ENCODE data around the gene EFEMP2. TPM values are rescaled to one million over a fixed set of nuclear protein-coding genes. Genes with fewer than 3 reads are reported as not detected.

Gene EFEMP2
- total RNA-seq, 1 donor from 2014 or later = 131 TPM

DNA sequence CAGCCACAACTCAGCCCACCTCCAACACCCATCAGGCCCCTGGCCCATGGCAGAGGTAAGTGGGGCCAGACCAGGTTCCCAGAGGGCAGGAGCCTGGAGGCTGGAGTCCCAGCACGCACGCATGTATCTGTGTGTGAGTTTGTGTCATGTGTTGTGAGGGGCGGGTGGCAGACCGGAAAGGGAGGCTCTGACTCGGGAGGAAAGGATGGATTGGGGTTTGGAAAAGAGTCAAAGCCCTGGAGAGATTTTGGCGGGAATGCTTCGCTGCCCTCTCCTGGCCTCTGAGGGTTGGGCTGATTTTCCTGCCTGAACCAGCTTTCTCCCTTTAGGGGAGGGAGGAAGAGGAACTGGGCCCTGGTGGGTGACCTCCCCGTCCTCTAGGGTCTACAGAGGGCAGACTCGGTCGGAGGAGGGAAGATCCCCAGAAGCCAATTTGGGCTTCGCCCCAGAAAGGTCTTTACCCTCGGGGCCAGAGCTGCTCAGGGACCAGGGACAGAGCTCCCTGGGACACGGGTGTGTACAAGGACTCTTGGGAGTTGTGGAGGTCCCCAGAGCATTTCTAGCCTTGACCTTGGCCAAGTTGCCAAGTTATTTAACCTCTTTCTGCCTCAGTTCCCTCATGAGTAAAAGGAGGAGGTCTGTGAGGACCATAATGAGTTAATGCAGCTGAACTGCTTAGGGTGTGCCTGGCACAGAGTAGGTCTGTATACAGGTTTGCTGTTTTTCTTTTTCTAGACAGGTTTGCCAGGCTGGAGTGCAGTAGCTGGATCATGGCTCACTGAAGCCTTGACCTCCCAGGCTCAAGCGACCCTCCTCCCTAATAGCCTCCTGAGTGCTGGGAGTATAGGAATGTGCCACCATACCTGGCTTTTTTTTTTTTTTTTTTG, 39.3 kb upstream of the EFEMP2 start:
- no peaks in the 10 kb centered on the region for H3K27me3 Mint-ChIP-seq (ENCODE audit: unreplicated experiment)

DNA sequence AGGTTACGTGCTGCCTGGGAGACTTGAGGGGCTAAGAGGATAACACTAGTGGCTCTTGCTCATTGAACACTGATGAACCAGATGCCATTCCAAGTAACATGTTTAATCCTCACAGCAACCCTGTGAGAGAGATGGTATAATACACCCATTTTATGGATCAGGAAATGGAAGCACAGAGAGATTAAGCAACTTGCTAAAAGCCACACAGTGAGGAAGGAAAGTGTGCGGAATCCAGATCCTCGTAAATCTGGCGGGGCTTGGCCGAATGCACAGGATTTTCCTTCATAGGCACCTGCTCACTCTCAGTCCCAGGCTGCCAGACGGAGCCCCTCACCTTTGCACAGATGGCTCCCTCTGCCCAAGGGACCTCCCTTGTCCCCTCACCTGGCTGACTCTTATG, 35.3 kb upstream of the EFEMP2 start:
- Mint-ChIP-seq H3K4me3 (ENCODE audit: unreplicated experiment) (no peak overlapping the region), H3K4me1 (ENCODE audit: unreplicated experiment) (peaks cover 54% of the 10 kb centered on the region), H3K36me3 (ENCODE audit: unreplicated experiment) (no peaks in the 10 kb centered on the region), H3K27me3 (ENCODE audit: unreplicated experiment) (no peaks in the 10 kb centered on the region), H3K9me3 (ENCODE audit: unreplicated experiment) (no peaks in the 10 kb centered on the region), H3K27ac (ENCODE audit: unreplicated experiment) (no peak overlapping the region)
- DNase-seq (ENCODE audit: extremely low spot score, unreplicated experiment) = no peak
- TF ChIP-seq, protein P1, sequence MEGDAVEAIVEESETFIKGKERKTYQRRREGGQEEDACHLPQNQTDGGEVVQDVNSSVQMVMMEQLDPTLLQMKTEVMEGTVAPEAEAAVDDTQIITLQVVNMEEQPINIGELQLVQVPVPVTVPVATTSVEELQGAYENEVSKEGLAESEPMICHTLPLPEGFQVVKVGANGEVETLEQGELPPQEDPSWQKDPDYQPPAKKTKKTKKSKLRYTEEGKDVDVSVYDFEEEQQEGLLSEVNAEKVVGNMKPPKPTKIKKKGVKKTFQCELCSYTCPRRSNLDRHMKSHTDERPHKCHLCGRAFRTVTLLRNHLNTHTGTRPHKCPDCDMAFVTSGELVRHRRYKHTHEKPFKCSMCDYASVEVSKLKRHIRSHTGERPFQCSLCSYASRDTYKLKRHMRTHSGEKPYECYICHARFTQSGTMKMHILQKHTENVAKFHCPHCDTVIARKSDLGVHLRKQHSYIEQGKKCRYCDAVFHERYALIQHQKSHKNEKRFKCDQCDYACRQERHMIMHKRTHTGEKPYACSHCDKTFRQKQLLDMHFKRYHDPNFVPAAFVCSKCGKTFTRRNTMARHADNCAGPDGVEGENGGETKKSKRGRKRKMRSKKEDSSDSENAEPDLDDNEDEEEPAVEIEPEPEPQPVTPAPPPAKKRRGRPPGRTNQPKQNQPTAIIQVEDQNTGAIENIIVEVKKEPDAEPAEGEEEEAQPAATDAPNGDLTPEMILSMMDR (IDR thresholded peaks at IDR 0.05) = no peak

More for the DNA sequence above, 39.3 kb upstream of the EFEMP2 start:
- Mint-ChIP-seq H3K4me3 (ENCODE audit: unreplicated experiment) (no peak overlapping the region), H3K27ac (ENCODE audit: unreplicated experiment) (peak overlapping the region; percentile 91), H3K4me1 (ENCODE audit: unreplicated experiment) (peaks cover 65% of the 10 kb centered on the region), H3K9me3 (ENCODE audit: unreplicated experiment) (no peaks in the 10 kb centered on the region), H3K36me3 (ENCODE audit: unreplicated experiment) (peaks cover 3% of the 10 kb centered on the region)
- TF ChIP-seq, protein P1 (IDR thresholded peaks at IDR 0.05) = peak; percentile 37
- DNase-seq (ENCODE audit: extremely low spot score, unreplicated experiment) = no peak

DNA sequence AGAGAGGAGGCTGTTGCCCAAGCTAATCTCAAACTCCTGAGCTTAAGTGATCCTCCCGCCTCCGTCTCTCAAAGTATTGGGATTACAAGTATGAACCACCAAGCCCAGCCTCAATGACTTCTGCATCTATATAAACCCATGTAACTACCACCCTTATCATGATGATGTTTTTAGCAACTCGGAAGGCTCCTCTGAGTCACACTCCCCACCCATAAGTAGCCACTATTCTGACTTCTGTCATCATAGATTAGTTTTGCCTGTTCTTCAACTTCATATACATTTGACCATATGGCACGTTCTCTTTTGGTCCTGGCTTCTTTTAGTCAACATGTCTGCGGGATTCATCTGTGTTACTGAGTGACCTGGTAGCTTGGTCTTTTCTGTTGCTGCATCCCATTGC, 34.0 kb upstream of the EFEMP2 start:
- Mint-ChIP-seq H3K4me1 (ENCODE audit: unreplicated experiment) (peaks cover 54% of the 10 kb centered on the region), H3K9me3 (ENCODE audit: unreplicated experiment) (no peaks in the 10 kb centered on the region), H3K36me3 (ENCODE audit: unreplicated experiment) (no peaks in the 10 kb centered on the region), H3K4me3 (ENCODE audit: unreplicated experiment) (no peak overlapping the region), H3K27me3 (ENCODE audit: unreplicated experiment) (no peaks in the 10 kb centered on the region), H3K27ac (ENCODE audit: unreplicated experiment) (no peak overlapping the region)
- no peak for DNase-seq (ENCODE audit: extremely low spot score, unreplicated experiment)
- TF ChIP-seq, protein P1 (IDR thresholded peaks at IDR 0.05) = no peak

DNA sequence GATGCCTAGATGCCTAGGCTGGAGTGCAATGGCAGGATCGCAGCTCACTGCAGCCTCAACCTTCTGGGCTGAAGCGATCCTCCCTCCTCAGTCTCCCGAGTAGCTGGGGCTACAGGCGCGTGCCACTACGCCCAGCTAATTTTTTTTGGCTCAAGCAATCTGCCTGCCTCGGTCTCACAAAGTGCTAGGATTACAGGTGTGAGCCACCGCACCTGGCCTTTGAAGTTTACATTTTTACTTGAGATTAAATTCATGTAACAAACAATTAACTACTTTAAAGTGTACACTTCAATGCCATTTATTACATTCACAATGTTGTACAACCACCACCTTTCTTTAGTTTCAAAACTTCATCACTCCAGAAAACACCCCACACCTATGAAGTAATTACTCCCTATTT, 31.1 kb upstream of the EFEMP2 start:
- Mint-ChIP-seq H3K27ac (ENCODE audit: unreplicated experiment) (peak overlapping the region; percentile 90), H3K36me3 (ENCODE audit: unreplicated experiment) (no peaks in the 10 kb centered on the region), H3K27me3 (ENCODE audit: unreplicated experiment) (no peaks in the 10 kb centered on the region), H3K9me3 (ENCODE audit: unreplicated experiment) (no peaks in the 10 kb centered on the region), H3K4me1 (ENCODE audit: unreplicated experiment) (peaks cover 47% of the 10 kb centered on the region), H3K4me3 (ENCODE audit: unreplicated experiment) (no peak overlapping the region)
- TF ChIP-seq, protein P1 (IDR thresholded peaks at IDR 0.05) = no peak
- DNase-seq (ENCODE audit: extremely low spot score, unreplicated experiment) = no peak

DNA sequence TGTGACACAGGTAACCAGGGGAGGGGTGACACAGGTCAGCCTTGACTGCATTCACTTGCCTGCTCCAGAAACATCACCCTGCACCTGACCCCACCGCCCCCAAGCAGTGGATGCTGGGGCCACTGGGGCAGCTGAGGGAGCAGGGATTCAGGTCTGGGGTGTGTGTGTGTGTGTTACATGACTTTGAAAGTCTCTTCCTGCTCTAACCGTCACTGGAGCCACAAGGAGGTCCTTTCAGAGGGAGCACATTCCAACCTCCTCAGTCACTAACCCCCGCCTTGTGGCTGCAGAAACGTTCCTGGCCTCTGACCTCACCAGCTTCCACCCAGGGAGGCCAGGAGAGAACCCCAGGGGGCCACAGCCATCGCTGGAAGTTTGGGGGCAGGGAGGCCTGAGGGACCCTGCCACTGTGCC, 30.5 kb upstream of the EFEMP2 start:
- no peaks in the 10 kb centered on the region for H3K36me3 Mint-ChIP-seq (ENCODE audit: unreplicated experiment)
- peak; percentile 81 for DNase-seq (ENCODE audit: extremely low spot score, unreplicated experiment)
- H3K9me3 Mint-ChIP-seq (ENCODE audit: unreplicated experiment) = no peaks in the 10 kb centered on the region
- H3K4me3 Mint-ChIP-seq (ENCODE audit: unreplicated experiment) = no peak overlapping the region
- H3K27ac Mint-ChIP-seq (ENCODE audit: unreplicated experiment) = peak overlapping the region; percentile 90
- TF ChIP-seq, protein P1 (IDR thresholded peaks at IDR 0.05) = no peak
- peaks cover 52% of the 10 kb centered on the region for H3K4me1 Mint-ChIP-seq (ENCODE audit: unreplicated experiment)
- no peaks in the 10 kb centered on the region for H3K27me3 Mint-ChIP-seq (ENCODE audit: unreplicated experiment)

Data from osteocyte (in vitro differentiated cells).